GM21723 (cell line): ENCODE measurements around the gene PPARA.

Experiments
- ATAC-seq: cut with Tn5 transposase; IDR thresholded peaks from one replicate; pipeline ENCODE4 v1.9.1; 2021; ENCODE audit warnings: mild to moderate bottlenecking, moderate library complexity; ENCODE audit not compliant: unreplicated experiment

The PPARA gene

GRCh38 chr22:46269564-46269963, 119.2 kb downstream of the PPARA start:
- no peak for ATAC-seq

- no peak for ATAC-seq
Measured at GRCh38 chr22:46272196-46272595, 121.9 kb downstream of the PPARA start.

DNA sequence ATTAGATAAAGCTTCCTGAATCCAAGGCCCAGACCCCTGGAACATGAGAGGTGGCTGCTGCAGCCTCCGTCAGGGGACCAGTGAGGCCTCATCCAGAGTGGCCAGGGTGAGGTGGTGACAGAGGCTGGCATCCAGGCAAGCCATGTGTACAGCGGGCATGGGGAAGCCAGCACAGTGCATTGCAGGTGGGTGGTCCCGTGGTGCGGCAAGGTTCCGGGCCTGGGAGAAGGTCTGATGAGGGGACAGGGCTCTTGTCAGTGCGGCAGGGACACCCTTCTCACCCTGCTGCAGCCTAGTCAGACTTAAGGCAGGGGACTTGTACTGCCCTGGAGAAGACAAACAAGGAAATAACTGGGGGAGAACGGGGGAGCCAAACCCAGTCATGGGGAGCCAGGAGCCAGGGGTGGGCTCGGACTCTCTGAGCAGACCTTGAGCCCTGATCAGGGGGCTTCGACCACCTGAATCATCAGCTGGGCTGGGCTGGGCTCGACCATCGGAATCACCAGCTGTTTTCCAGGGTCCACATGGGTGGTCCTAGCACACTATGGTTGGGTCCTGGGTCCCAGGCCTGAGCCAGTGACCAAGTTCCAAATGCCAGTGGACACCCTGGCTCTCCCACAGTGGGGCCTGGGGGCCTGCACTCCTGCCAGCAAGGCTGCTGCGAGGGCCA, 122.6 kb downstream of the PPARA start:
- ATAC-seq, result no peak

GRCh38 chr22:46273432-46274148, 123.3 kb downstream of the PPARA start:
- no peak for ATAC-seq

DNA sequence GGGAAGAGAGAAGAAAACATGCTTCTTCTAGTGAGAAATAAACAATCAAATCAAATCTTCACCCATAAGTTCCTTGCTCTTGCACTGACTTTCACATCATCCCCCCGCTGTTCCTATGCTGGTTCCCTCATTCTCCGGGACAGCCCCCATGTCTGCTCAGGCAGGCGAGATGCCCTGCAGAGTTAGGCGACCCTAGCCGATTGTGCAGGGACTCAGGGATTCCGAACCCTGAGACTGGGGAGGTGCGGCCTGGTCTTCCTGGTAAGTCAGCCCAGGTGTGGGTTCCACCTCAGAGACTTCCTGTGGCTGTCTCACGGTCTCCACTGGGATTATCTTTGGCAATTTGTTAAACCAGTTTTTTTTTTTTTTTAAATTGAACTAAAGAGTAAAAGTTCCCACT, 124.1 kb downstream of the PPARA start:
- ATAC-seq, result no peak

GRCh38 chr22:46275455-46276122, 125.3 kb downstream of the PPARA start:
- ATAC-seq, result no peak

GRCh38 chr22:46276563-46276962, 126.2 kb downstream of the PPARA start:
- no peak for ATAC-seq

DNA sequence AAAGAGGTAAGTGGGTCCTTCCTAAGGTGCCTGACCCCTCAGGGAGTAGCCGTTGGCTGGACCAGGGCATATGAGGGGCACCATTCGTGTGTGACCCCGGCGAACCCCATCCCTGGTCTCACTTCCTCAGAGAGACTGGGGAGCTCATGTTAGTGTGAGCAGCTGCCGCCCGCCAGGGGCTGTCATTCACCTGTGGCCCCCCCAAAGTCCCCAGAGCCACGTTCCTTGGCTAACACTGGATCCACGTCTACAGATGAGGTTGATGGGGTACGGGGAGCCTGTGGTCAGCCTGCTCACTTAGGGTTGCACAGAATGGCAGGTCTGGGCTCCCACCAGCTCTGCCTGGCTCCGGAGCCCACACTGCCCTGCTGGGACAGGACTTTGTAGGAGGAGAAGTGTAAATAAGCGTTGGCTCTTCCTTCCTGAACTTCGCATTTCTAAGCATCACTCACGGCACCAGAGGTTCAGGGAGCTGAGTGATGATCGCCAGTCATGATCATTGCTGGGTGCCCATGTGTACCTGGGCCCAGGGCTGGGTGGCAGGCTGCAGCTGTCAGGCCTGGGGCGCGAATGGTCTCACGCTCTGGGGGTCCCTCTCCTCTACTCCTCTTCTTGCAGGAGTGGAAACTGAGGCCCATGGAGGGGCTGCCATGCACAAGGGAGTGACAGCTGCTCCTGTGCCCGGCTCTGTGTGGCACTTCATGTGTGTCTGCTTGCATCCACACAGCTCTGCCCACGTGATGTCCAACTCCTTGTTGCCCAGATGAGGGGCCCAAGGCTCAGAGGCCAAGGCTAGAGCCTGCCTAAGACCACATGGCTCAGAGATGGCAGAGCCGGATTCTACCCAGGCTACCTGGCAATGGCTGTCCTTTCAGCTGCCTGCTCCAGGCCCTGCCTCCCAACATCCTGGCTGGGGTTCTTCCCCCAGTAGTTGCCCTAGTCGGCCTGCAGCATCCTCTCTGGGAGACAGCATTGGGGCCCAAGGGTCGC, 128.6 kb downstream of the PPARA start:
- ATAC-seq, result no peak

DNA sequence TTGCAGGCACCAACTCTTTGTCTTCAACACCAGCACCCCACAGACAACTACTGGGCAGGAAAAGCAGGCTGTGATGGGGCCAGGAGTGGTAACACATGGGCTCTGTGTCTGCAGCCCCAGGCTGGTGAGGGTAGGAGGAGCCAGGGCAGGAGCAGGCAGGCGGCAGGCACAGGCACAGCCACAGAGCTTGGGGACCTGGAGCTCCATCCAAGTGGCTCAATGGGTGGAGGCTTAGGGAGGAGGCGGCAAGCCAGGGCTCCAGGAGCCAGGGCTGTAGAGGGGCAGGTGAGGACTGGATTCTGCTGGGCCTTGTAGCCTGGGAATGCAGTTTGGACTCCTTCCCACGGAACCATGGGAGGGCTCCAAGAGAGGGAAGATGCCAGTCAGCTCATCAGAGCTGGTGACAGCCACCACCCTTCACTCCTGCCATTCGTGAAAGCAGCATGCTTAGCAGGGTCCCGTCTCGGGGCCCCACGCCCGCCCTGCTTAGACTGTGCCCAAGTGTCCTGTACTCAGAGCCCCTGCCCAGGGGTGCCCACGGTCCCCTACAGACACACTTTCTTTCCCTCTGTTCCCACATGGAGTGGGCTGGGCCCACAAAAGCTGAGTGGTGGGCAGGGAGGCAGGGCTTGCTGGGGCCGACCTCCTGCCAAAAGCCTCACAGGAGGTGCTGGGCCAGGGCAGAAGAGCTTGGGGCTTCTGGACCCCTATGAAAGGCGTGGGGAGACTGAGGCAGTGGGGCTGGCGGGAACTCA, 129.9 kb downstream of the PPARA start:
- ATAC-seq, result no peak

DNA sequence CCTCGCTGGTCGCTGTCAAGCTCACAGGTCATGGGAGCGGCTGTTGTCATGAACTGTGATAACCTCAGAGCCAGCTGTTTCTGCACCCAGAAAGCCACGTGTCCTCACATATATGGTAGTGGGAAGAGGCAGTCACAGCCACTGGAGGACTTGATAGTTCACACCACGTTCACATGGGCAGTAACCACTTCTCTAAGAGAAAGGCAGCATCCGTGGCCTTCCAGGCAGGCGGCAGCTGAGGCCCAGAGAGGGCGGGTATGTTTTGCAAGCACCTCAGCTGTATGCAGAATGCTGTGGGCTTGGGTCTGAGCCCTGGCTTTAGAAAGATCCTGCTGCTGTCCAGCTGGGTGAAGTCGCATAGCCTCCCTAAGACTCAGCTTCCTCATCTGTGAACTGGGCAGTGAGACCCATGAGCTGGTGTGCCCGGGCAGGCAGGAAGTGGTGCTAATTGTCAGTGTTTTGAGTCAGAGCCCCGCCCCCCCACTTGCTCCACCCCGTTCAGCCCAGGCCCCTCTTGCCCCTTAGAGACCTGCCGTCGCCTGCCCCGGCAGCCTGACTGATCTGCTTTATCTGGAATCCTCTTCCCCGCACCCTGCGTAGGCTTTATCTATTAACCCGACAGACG, 130.8 kb downstream of the PPARA start:
- ATAC-seq, result no peak

GRCh38 chr22:46281866-46282678, 131.7 kb downstream of the PPARA start:
- no peak for ATAC-seq

GRCh38 chr22:46286006-46286405, 135.7 kb downstream of the PPARA start:
- no peak for ATAC-seq

DNA sequence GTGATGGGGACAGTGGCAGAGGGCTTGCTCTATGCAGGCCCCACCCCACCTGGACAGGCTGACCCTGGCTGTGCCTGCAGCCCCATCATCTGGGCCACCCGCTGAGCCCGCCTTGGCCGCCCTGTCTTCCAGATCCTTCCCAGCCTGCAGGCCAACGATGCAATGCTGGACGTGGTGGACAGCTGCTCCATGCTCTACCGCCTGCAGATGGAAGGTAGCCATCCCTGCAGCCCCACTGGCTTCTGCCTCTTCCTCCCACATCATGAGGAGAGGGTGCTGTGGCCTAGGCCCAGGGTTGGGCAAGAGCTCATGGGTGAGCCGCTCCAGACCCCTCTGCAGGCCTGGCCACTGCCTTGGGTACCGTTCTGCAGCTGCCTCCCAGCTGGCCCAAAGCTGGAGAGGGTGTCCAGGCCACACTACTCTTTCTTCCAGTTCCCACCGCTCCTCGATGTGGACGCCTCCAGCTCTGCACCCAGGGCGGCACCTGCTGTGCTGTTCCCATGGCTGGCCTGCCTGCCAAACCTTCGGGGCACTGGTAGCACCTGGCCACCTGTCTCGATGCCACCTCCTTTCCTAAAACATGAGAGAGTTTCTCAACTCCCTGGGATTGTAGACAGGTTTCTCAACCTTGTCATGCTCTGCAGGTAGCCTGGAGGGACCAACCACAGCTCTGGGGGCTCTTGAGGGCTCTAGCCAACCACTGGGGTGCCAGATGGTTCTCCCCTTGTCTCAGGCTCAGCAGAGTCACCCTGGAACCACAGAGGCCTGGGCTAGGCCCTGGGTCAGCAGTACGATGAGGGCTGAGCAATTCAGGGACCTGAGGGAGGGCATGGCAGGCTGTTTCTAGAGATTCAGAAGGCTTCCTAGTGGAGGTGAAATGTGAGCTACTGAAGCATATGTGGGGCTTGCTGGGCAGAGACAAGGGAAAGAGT, 136.9 kb downstream of the PPARA start:
- ATAC-seq, result no peak

DNA sequence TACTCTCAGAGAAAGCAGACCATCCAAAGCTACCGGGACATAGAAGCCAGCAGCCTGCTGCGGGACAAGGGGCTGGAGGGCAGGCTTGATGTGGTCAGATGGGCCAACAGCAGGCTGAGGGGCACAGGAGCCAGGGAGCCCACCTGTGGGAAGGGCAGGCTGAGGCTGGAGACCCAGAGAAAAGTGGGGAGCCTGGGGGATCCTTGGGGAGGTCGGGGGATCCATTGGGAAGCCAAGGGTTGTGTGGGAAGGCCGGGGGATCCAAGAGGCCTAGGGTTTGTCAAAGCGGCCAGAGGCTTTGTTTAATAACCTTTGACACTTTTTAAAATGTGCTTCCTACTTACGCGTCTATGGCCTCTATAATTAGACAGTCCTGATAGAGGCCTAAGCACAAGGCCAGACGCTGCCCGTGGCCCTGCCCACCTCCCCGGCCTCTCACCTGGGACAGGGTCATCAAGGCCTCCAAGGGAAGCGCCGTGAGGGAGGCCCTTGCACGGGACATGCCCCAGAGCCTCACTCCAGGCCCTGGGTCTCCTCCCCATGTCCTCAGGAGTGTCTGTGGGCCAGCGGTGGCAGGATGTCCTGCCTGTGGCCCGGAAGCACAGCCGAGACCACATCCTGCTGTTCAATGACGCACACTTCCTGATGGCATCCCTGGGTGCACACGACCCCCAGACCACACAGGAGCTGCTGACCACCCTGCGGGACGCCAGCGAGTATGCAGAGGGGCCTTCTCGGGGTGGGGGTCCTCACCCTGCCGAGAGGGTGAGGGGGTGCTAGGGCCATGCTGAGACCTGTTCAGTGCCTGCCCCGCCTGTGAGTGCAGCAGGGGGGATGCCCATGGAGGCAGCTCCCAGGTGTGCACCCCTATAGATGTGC, 137.8 kb downstream of the PPARA start:
- peak; percentile 85 for ATAC-seq

GRCh38 chr22:46288846-46289243, 138.5 kb downstream of the PPARA start:
- ATAC-seq, result no peak

DNA sequence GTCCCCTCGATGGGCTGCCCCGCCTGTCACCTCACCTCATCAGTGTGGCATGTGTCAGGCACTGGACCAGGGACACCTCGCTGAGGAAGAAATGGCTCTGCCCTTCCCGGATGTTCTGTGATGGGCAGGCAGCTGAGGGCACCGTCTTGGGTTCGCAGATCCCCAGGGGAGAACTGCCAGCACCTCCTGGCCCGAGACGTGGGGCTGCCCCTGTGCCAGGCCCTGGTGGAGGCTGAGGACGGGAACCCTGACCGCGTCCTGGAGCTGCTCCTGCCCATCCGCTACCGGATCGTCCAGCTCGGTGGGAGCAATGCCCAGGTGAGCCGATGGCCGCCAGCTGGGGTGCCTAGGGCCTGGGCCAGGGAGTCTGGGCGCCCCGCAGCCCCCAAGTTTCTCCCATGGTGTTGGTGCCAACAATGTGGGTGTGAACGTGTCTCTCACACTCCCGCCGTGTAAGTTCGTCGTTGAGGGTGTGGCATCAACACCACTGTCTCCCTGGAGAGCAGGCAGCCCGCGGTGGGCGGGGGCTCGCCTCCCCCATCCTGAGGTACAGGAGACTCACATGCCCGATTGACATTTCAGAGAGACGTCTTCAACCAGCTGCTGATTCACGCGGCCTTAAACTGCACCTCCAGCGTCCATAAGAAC, 139.0 kb downstream of the PPARA start:
- no peak for ATAC-seq
